ELF-1 (cell line): ENCODE results near the gene ATP8B3.

ENCODE experiments used
- DNase-seq: peaks from one replicate; pipeline ENCODE4 v3.0.0-alpha.2; 2016; ENCODE audit warnings: low read depth, low spot score

Gene ATP8B3

GRCh38 chr19:1756705-1757465, 55.2 kb downstream of the ATP8B3 start:
- DNase-seq, result no peak

GRCh38 chr19:1756264-1756663, 55.8 kb downstream of the ATP8B3 start:
- DNase-seq, result no peak

- no peak for DNase-seq
Observed at GRCh38 chr19:1755467-1756171, 56.5 kb downstream of the ATP8B3 start.

GRCh38 chr19:1754636-1755466, 57.2 kb downstream of the ATP8B3 start:
- DNase-seq, result no peak

GRCh38 chr19:1754018-1754635, 57.9 kb downstream of the ATP8B3 start:
- DNase-seq, result no peak

GRCh38 chr19:1752757-1753728, 59.0 kb downstream of the ATP8B3 start, which contains the start of gene ONECUT3:
Gene ONECUT3 (plus strand): TSS chr19:1753506. CDS start chr19:1753663, 157 bp downstream.
- DNase-seq, result no peak

- DNase-seq, result no peak
Observed at GRCh38 chr19:1752009-1752756, 59.9 kb downstream of the ATP8B3 start.

- no peak for DNase-seq
Observed at GRCh38 chr19:1751367-1752008, 60.6 kb downstream of the ATP8B3 start.

GRCh38 chr19:1750343-1751021, 61.6 kb downstream of the ATP8B3 start:
- DNase-seq, result no peak

GRCh38 chr19:1749373-1750342, 62.4 kb downstream of the ATP8B3 start:
- DNase-seq, result no peak

GRCh38 chr19:1748873-1749341, 63.2 kb downstream of the ATP8B3 start:
- no peak for DNase-seq

- DNase-seq, result no peak
Observed at GRCh38 chr19:1748115-1748872, 63.8 kb downstream of the ATP8B3 start.

GRCh38 chr19:1747285-1748114, 64.6 kb downstream of the ATP8B3 start:
- DNase-seq, result no peak

- DNase-seq, result no peak
Observed at GRCh38 chr19:1746401-1747284, 65.4 kb downstream of the ATP8B3 start.

- no peak for DNase-seq
Observed at GRCh38 chr19:1745589-1746031, 66.5 kb downstream of the ATP8B3 start.
